K562 (cell line): ENCODE results near the gene ZBTB7A. TPM values are rescaled to one million over a fixed set of nuclear protein-coding genes. Genes with fewer than 3 reads are reported as not detected.

ENCODE experiments used
- ATAC-seq: fragments of 200-7000 bp; cut with Tn5 transposase; 3 replicates; pipeline ENCODE4 v1.9.1; 2020; ENCODE audit warnings: moderate library complexity
- BruUV-seq: library from RNA; stranded (reverse); fragments of 400-500 nt; replicated peaks from 2 replicates; lab custom pipeline; 2021; lab: Mats Ljungman, UMichigan
- CTCF ChIA-PET: fragments of 300-600 bp; formaldehyde crosslinking; extraction: SDS; loops from one replicate; lab custom pipeline; 2021; ENCODE audit warnings: low intra/inter-chr PET ratio; lab: Yijun Ruan, JAX
- POLR2A ChIA-PET: fragments of 300-600, 350-650 bp; sonication (Branson Sonifier 250); formaldehyde crosslinking; extraction: SDS; loops from one replicate; lab custom pipeline; 2021; ENCODE audit warnings: antibody characterized with exemption, inconsistent platforms; lab: Yijun Ruan, JAX
- DNase-seq, 4 experiments: peaks; one replicate each; pipeline versions ENCODE4 v3.0.0 to v3.0.0-alpha.2; 2011 to 2018; ENCODE audit warnings: low spot score in 3 of 4, mixed read lengths in 3 of 4; ENCODE audit errors: extremely low read depth in 1 of 4
- FAIRE-seq: peaks from 2 replicates; lab custom pipeline; 2011; peaks lifted over from hg19 to GRCh38; lab: Jason Lieb, UNC
- H2AFZ ChIP-seq: 2 replicates; pipeline ENCODE4 v1.6.0; 2011; ENCODE audit warnings: low read depth, low read length, control low read depth, inconsistent platforms
- H3K27ac ChIP-seq: fragments of 200-600 bp; 3 replicates; pipeline ENCODE4 v1.8.0; 2011; ENCODE audit warnings: low read depth, mild to moderate bottlenecking, control low read depth, inconsistent platforms, low read length, moderate library complexity, mixed read lengths; ENCODE audit errors: extremely low read depth
- H3K27me3 ChIP-seq, 2 experiments: fragments of 300-600 bp in 1 of 2; 2 replicates in 1 of 2; 3 replicates in 1 of 2; pipeline versions ENCODE4 v1.6.0 to v1.8.0; 2011; ENCODE audit warnings: inconsistent platforms in 2 of 2, low read length in 2 of 2, mild to moderate bottlenecking in 1 of 2, mixed read lengths in 1 of 2, moderate library complexity in 1 of 2; ENCODE audit not compliant: control insufficient read depth in 2 of 2, insufficient read depth in 2 of 2
- H3K36me3 ChIP-seq: fragments of 300-600 bp; 3 replicates; pipeline ENCODE4 v1.8.0; 2011; ENCODE audit warnings: mild to moderate bottlenecking, low read length, inconsistent platforms; ENCODE audit not compliant: control insufficient read depth, insufficient read depth
- H3K4me1 ChIP-seq, 2 experiments: fragments of 200-600 bp in 1 of 2; replicated peaks in 1 of 2; 2 replicates in 1 of 2; 3 replicates in 1 of 2; pipeline versions ENCODE4 v1.5.1 to v1.8.0; 2011; ENCODE audit warnings: inconsistent platforms in 2 of 2, low read length in 2 of 2, mild to moderate bottlenecking in 1 of 2, mixed read lengths in 1 of 2, moderate library complexity in 1 of 2; ENCODE audit not compliant: control insufficient read depth in 2 of 2, insufficient read depth in 2 of 2
- H3K4me2 ChIP-seq: 2 replicates; pipeline ENCODE4 v1.6.1; 2011; ENCODE audit warnings: low read length, control low read depth, inconsistent platforms, mixed read lengths; ENCODE audit not compliant: insufficient read depth
- H3K4me3 ChIP-seq: fragments of 200-600 bp; sonication (generic), shearing (Covaris generic); 2 replicates; pipeline ENCODE4 v1.5.1; 2016; ENCODE audit warnings: control low read depth, inconsistent platforms
- H3K79me2 ChIP-seq: fragments of 200-600 bp; 3 replicates; pipeline ENCODE4 v1.8.0; 2011; ENCODE audit warnings: low read length, inconsistent platforms; ENCODE audit not compliant: control insufficient read depth, insufficient read depth
- H3K9ac ChIP-seq, 2 experiments: 2 replicates each; pipeline versions ENCODE4 v1.6.0 to v1.6.1; 2011; ENCODE audit warnings: low read depth in 2 of 2, low read length in 2 of 2, control low read depth in 1 of 2, inconsistent platforms in 1 of 2, mild to moderate bottlenecking in 1 of 2, mixed read lengths in 1 of 2; ENCODE audit not compliant: insufficient read depth in 1 of 2
- H3K9me1 ChIP-seq: one replicate; pipeline ENCODE4 v1.6.0; 2011; ENCODE audit warnings: inconsistent platforms, mild to moderate bottlenecking, low read length, moderate library complexity; ENCODE audit not compliant: control insufficient read depth, insufficient read depth
- H3K9me3 ChIP-seq: replicated peaks from 2 replicates; pipeline ENCODE4 v1.5.1; 2011; ENCODE audit warnings: low read depth, low read length, inconsistent platforms; ENCODE audit not compliant: control insufficient read depth, insufficient read depth
- H4K20me1 ChIP-seq: replicated peaks from 2 replicates; pipeline ENCODE4 v1.6.1; 2011; ENCODE audit warnings: low read length, inconsistent platforms, mixed read lengths; ENCODE audit not compliant: control insufficient read depth, insufficient read depth
- ATF1 ChIP-seq, 2 experiments: fragments of 450-650 bp in 1 of 2; IDR thresholded peaks; 2 replicates each; pipeline ENCODE4 v1.6.1; 2016; ENCODE audit warnings: missing compliant biosample characterization in 1 of 2, missing genetic modification characterization in 1 of 2
- CBFB ChIP-seq: sonication (generic); formaldehyde crosslinking; IDR thresholded peaks from 2 replicates; pipeline ENCODE4 v1.4.0; 2020; ENCODE audit warnings: mild to moderate bottlenecking, missing genetic modification reagents
- CUX1 ChIP-seq: fragments of 200-800 bp; sonication (Bioruptor generic); IDR thresholded peaks from 2 replicates; pipeline ENCODE4 v1.6.1; 2016; ENCODE audit warnings: missing genetic modification characterization, missing compliant biosample characterization
- FUS ChIP-seq: fragments of 200-400 bp; formaldehyde crosslinking; optimal IDR thresholded peaks from 2 replicates; pipeline ENCODE3; 2017; ENCODE audit warnings: low read depth, low read length
- HOXB6 ChIP-seq: fragments of 250-450 bp; sonication (Bioruptor Pico); IDR thresholded peaks from 2 replicates; pipeline ENCODE4 v1.5.1; 2022; ENCODE audit warnings: mild to moderate bottlenecking, borderline replicate concordance
- L3MBTL2 ChIP-seq: fragments of 450-650 bp; IDR thresholded peaks from 2 replicates; pipeline ENCODE4 v1.6.1; 2016; ENCODE audit warnings: mild to moderate bottlenecking, moderate library complexity
- NEUROD1 ChIP-seq: fragments of 150-350 bp; IDR thresholded peaks from 2 replicates; pipeline ENCODE4 v1.6.1; 2014; ENCODE audit warnings: borderline replicate concordance, low read length, low read depth; ENCODE audit not compliant: partially characterized antibody
- RBM34 ChIP-seq: fragments of 200-400 bp; formaldehyde crosslinking; IDR thresholded peaks from 2 replicates; pipeline ENCODE4 v1.6.1; 2018; ENCODE audit warnings: low read length, borderline replicate concordance; ENCODE audit not compliant: insufficient read depth
- SIX5 ChIP-seq, 2 experiments: IDR thresholded peaks; 2 replicates each; pipeline ENCODE4 v1.6.1; 2011; ENCODE audit warnings: low read length in 2 of 2, borderline replicate concordance in 1 of 2, low read depth in 1 of 2, mild to moderate bottlenecking in 1 of 2, moderate library complexity in 1 of 2; ENCODE audit not compliant: insufficient read depth in 1 of 2
- TSC22D4 ChIP-seq: fragments of 450-650 bp; IDR thresholded peaks from 2 replicates; pipeline ENCODE4 v1.6.1; 2016; ENCODE audit warnings: missing genetic modification characterization, missing biosample characterization, control low read depth
- ZBTB9 ChIP-seq: fragments of 450-650 bp; formaldehyde crosslinking; IDR thresholded peaks from 2 replicates; pipeline ENCODE4 v1.4.0; 2020; ENCODE audit warnings: mild to moderate bottlenecking, moderate library complexity
- ZNF408 ChIP-seq: fragments of 250-450 bp; sonication (Bioruptor Pico); IDR thresholded peaks from 2 replicates; pipeline ENCODE4 v1.4.0; 2020; ENCODE audit warnings: low read depth, mild to moderate bottlenecking, moderate library complexity
- ZZZ3 ChIP-seq: fragments of 450-650 bp; IDR thresholded peaks from 2 replicates; pipeline ENCODE4 v1.6.1; 2016; ENCODE audit warnings: antibody characterized with exemption, mild to moderate bottlenecking, moderate library complexity
- WGBS: fragments of 100-300 bp; shearing (Covaris generic); methylation state at CpG from one replicate; pipeline ENCODE4 v1.1.6; 2016; ENCODE audit warnings: low coverage, mixed read lengths; ENCODE audit not compliant: insufficient coverage; ENCODE audit errors: missing lambda C conversion rate; 5-methylcytosine and 5-hydroxymethylcytosine counted together
- in situ Hi-C: fragments of 300-500 bp; cut with MboI; formaldehyde crosslinking; loops from 4 replicates; pipeline ENCODE4 v1.15.0; 2018; ENCODE audit warnings: inconsistent platforms, mixed read lengths
- intact Hi-C: fragments of 100-400 bp; cut with micrococcal nuclease; formaldehyde crosslinking; loops from 2 replicates; pipeline ENCODE4 v1.14.2; 2022
- polyA plus RNA-seq, 8 experiments: library from polyadenylated mRNA; depleted of rRNA in 4 of 8; stranded (reverse) in 5 of 8; unstranded in 3 of 8; fragments of >200 nt; fragmentation: Nextera tagmentation in 2 of 8; fragmentation: Illumina TruSeq in 1 of 8; extraction: Ambion mirVana in 2 of 8; extraction: Trizol in 1 of 8; gene quantifications; 2 replicates each; pipeline versions ENCODE4 v1.2.1 to v1.2.3, GENCODE V29; 2011 to 2014; ENCODE audit warnings: inconsistent platforms in 1 of 8, missing spikeins in 1 of 8
- total RNA-seq, 7 experiments: library from RNA; depleted of rRNA in 6 of 7; stranded (reverse); fragments of >200 nt in 6 of 7; fragmentation: Illumina TruSeq in 2 of 7; extraction: Trizol in 2 of 7; gene quantifications; 2 replicates each; pipeline versions ENCODE4 v1.2.1 to v1.2.3, GENCODE V29; 2011 to 2021; ENCODE audit warnings: low replicate concordance in 1 of 7

ZBTB7A gene
- total and polyA plus RNA-seq, 9 of the 15 experiments (the other 6 are each of a cell fraction or from before 2014, with no cell fraction given): 0.11 to 34.0 (median 4.6) TPM

- H4K20me1 ChIP-seq: no peaks in the 10 kb centered on the region
- no TSS peak for BruUV-seq
- no peaks in the 10 kb centered on the region for H3K9me1 ChIP-seq
- H3K4me2 ChIP-seq: no peak overlapping the region
- DNase-seq (no peak), FAIRE-seq (no peak), ATAC-seq (no peak)
- CTCF ChIA-PET: no interaction called here
- H3K27ac ChIP-seq: no peak overlapping the region
- peaks cover 6 to 41% of the 10 kb centered on the region in 2 experiments; a peak in 4 of 5 replicates for H3K4me1 ChIP-seq
- H2AFZ ChIP-seq: no peak overlapping the region
- WGBS: 96% methylated on average over 17 of the region's 18 CpGs
- H3K9ac ChIP-seq: no peak overlapping the region
- TF ChIP-seq TSC22D4 (no peak), CBFB (CRISPR knock-in tag) (no peak), FUS (no peak), CUX1 (CRISPR knock-in tag) (no peak), L3MBTL2 (no peak), RBM34 (no peak), ZZZ3 (no peak), NEUROD1 (no peak), ZBTB9 (CRISPR knock-in tag) (no peak), ZNF408 (no peak), ATF1 (CRISPR knock-in tag; IDR thresholded peaks at IDR 0.05) (no peak), ATF1 (tag; IDR thresholded peaks at IDR 0.05) (no peak), HOXB6 (no peak), SIX5 (IDR thresholded peaks at IDR 0.05; ENCODE audit: borderline replicate concordance in 1 of 2, insufficient read depth in 1 of 2, low read depth in 1 of 2, low read length in 2 of 2) (no peak)
- H3K79me2 ChIP-seq: no peaks in the 10 kb centered on the region
- no peaks in the 10 kb centered on the region for H3K9me3 ChIP-seq
- in situ Hi-C loops (no loop called here), intact Hi-C loops (no loop called here)
- no peaks in the 10 kb centered on the region for H3K27me3 ChIP-seq
- peaks cover 67% of the 10 kb centered on the region; the same call in 2 of the 3 replicates for H3K36me3 ChIP-seq
- POLR2A ChIA-PET: interaction anchor here (0.6 to 2.5 kb wide), 3 partner anchors 12 to 26 kb away, joined by 3 to 13 read pairs (median 3); no protein-coding TSS in a partner anchor
- no peak overlapping the region for H3K4me3 ChIP-seq
Measured at GRCh38 chr19:4093643-4094175, 27.0 kb upstream of the ZBTB7A start.
